LNCaP clone FGC (cell line): Measurements from ENCODE around the gene GPR108.

Experiments
- DNase-seq: peaks from one replicate; pipeline ENCODE4 v3.0.0-alpha.2; 2011; ENCODE audit warnings: low read depth
- H3K4me3 ChIP-seq: 2 replicates; pipeline ENCODE4 v1.5.1; 2011; ENCODE audit warnings: mild to moderate bottlenecking, low read depth, low read length, control low read depth
- TF ChIP-seq, protein P1 (sequence below): IDR thresholded peaks from 2 replicates; pipeline ENCODE4 v1.5.1; 2012; ENCODE audit warnings: mild to moderate bottlenecking; ENCODE audit not compliant: control insufficient read depth, insufficient read depth; ENCODE audit errors: extremely low read depth

The GPR108 gene

GRCh38 chr19:6682607-6683128 is 54.7 kb downstream of the GPR108 start:
- no peak for DNase-seq
- no peak overlapping the region for H3K4me3 ChIP-seq
- TF ChIP-seq, protein P1, sequence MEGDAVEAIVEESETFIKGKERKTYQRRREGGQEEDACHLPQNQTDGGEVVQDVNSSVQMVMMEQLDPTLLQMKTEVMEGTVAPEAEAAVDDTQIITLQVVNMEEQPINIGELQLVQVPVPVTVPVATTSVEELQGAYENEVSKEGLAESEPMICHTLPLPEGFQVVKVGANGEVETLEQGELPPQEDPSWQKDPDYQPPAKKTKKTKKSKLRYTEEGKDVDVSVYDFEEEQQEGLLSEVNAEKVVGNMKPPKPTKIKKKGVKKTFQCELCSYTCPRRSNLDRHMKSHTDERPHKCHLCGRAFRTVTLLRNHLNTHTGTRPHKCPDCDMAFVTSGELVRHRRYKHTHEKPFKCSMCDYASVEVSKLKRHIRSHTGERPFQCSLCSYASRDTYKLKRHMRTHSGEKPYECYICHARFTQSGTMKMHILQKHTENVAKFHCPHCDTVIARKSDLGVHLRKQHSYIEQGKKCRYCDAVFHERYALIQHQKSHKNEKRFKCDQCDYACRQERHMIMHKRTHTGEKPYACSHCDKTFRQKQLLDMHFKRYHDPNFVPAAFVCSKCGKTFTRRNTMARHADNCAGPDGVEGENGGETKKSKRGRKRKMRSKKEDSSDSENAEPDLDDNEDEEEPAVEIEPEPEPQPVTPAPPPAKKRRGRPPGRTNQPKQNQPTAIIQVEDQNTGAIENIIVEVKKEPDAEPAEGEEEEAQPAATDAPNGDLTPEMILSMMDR, result no peak

DNA sequence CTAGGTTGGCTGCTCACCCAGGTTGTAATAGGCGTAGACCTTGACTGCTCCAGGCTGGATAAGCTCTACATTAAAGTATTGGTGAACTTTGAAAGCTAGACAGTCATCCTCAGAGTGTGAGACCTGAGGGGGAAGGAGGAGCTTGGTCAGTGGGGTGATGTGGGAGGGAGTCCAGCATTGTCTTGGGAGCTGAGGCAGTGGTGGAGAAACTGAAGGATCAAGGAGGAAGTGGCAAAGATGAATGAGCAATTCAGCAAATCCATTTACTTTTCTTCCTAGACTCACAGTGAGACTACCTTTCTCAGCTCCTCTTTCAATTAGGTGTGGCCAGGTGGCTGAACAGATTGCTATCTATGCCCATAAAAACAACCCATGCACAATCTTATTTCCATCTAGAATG is 57.2 kb downstream of the GPR108 start:
- no peak for DNase-seq
- TF ChIP-seq, protein P1, result no peak
- no peak overlapping the region for H3K4me3 ChIP-seq
